Suprapubic skin (tissue), 4 donors: ENCODE measurements around the gene KLK11.

ENCODE experiments used
- POLR2A ChIP-seq, 2 donors: fragments of 450-650 bp; IDR thresholded peaks; one replicate each; pipeline ENCODE4 v1.6.1; 2017; ENCODE audit warnings: antibody characterized with exemption in 2 of 2, mild to moderate bottlenecking in 2 of 2, moderate library complexity in 2 of 2
- POLR2AphosphoS5 ChIP-seq, 3 donors: sonication (generic); formaldehyde crosslinking; IDR thresholded peaks; one replicate each; pipeline ENCODE4 v1.6.1; 2017; ENCODE audit warnings: antibody characterized with exemption in 3 of 3

DNA sequence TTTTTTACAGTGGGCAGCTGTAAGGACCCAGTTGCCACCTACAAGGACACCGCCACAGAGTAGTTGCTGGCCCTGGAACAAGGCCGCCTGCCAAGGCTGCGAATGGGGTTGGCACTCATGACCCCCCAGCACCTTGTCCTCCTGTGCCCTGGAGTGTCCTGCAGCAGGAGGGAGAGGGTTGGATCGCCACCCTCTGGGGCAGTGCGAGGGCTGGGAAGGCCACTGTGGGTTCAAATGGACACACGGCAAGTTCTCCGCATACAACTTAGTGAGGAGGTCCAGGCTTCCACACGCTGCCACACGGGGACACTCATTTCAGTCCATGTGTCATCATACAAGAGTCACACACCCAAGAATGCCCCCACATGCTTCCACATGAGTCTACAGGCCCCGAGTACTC is 26.0 kb downstream of the KLK11 start:
- TF ChIP-seq POLR2A (IDR thresholded peaks at IDR 0.05) (no peak), POLR2AphosphoS5 (IDR thresholded peaks at IDR 0.05) (no peak)
